ENCODE results near the gene ZNF789. TPM values are rescaled to one million over a fixed set of nuclear protein-coding genes. Genes with fewer than 3 reads are reported as not detected.

Gene ZNF789
- total and polyA plus RNA-seq, 9 of the 15 experiments (the other 6 are each of a cell fraction or from before 2014, with no cell fraction given) = 6.1 to 57.0 (median 24.8) TPM

- TF ChIP-seq CUX1 (CRISPR knock-in tag; IDR thresholded peaks at IDR 0.05) (no peak), ZNF318 (IDR thresholded peaks at IDR 0.05; ENCODE audit: borderline replicate concordance in 1 of 2, low read depth in 1 of 2) (no peak), AFF4 (CRISPR knock-in tag; IDR thresholded peaks at IDR 0.05) (no peak), BRD9 (IDR thresholded peaks at IDR 0.05; ENCODE audit: low read depth, partially characterized antibody) (no peak), COPS2 (conservative IDR thresholded peaks at IDR 0.05) (no peak), RBM34 (IDR thresholded peaks at IDR 0.05; ENCODE audit: borderline replicate concordance, insufficient read depth, low read length) (no peak), KDM2B (CRISPR knock-in tag; IDR thresholded peaks at IDR 0.05) (no peak), TBL1XR1 (IDR thresholded peaks at IDR 0.05; ENCODE audit: low read length in 2 of 2) (no peak), GABPB1 (CRISPR knock-in tag; IDR thresholded peaks at IDR 0.05) (no peak)
Observed at GRCh38 chr7:99437946-99438572, 34.6 kb upstream of the ZNF789 start (continued).

Measured in K562 (cell line).